Stimulated activated CD4-positive, alpha-beta T cell treated with anti-CD3 and anti-CD28 coated beads, TNF-alpha, amount 100 ng/mL, for 1 hour (primary cell): ENCODE data around the gene BLMH.
"Not testable (repeated sequence)": the region's sequence is repeated elsewhere in the genome, so short reads cannot be mapped to it uniquely, and the experiment has no call there.

Experiments
- DNase-seq, 3 donors: peaks; one replicate each; pipeline ENCODE4 v3.0.0-alpha.2; 2020; ENCODE audit warnings: low read depth in 3 of 3, low spot score in 1 of 3

Gene BLMH

DNA sequence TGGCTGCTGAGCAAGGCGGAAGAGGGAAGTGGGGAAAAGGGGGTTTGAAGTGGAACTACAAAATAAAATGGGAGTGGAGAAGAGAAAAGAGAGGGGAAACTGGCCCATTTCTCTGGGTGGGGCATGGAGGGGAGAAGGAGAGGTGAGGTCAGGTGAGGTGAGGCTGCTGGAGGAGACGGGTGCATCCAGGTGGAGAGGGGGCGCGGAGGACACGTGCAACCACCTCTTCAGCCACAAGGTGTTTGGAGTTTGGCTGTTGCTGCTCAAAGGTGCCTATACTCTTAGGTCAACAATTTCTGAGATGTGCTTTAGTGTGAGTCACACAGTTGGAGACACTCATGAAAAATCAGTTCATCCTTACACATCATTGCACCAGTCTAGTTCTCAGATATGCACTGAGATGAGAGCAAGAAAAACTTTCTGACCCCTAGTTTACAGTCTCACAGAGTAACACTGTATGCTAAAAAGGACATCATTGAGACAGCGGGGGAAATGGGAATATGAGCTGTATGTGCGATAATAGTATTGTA is 61.1 kb downstream of the BLMH start:
- DNase-seq: no peak

GRCh38 chr17:30230009-30230408 is 61.7 kb downstream of the BLMH start:
- not testable (repeated sequence) for DNase-seq

- no peak for DNase-seq
These were observed 62.7 kb downstream of the BLMH start for GRCh38 chr17:30229012-30229411.

DNA sequence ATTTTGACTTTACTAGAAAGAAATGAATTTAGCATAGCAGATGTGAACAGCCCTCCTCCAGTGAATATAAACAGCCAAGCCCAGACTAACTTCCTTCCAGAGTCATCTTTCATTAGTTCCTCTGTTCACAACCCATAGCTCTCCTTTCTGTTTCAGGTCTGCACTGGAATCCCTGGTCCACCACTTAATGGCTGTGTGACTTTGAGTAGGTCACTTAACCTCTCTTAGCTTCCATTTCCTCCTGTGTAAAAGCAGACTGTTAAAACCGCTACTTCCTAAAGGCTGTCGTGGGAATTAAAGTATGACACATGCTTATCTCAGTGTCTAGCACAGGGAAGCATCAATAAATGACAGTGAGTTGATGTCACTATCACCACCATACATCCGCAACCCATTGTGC is 63.7 kb downstream of the BLMH start:
- no peak for DNase-seq

DNA sequence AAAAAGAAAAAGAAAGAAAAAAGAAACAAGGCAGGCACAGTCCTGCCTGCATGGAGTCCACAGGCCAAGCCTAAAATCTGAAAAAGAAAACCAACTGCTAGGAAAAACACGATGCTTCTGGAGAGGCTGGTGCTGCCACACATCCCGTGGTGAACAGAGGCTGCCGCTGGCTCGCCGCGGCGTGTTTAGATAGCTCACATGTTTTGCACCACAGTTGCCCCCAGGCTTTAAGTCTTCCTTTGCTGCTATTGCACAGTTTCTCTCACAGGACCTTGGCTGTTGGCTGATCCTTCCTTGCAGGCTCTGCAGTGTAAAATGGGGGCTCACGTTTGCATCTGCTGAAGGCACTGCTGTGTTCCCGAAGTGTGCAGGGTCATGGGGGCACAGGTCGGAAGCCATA is 64.9 kb downstream of the BLMH start:
- no peak for DNase-seq

- DNase-seq: no peak
These were observed 65.7 kb downstream of the BLMH start for GRCh38 chr17:30225919-30226553.

GRCh38 chr17:30225112-30225511 is 66.6 kb downstream of the BLMH start:
- no peak for DNase-seq

DNA sequence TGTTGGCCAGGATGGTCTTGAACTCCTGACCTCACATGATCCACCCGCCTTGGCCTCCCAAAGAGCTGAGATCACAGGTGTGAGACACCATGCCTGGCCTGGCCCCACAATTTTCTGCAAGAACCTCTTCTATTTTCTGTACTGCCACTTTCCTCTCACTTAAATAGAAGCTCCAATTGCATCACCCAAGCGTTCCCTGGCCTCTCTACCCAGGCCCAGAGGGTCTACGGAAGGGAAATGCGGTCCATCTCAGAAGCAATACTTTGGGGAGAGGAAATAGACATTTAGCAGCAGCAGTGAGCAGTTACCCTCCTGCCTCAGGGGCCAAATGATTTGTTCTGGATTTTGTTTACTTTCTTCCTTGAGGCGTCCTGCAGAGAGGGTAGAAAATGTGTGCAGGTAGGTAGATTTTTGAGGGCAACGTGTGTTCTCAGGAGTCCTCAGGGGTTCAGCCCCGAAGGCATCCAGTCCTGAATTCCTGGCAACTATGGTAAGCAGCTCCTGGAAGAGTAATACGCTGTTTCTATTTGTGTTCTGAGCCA is 67.3 kb downstream of the BLMH start:
- DNase-seq: no peak

DNA sequence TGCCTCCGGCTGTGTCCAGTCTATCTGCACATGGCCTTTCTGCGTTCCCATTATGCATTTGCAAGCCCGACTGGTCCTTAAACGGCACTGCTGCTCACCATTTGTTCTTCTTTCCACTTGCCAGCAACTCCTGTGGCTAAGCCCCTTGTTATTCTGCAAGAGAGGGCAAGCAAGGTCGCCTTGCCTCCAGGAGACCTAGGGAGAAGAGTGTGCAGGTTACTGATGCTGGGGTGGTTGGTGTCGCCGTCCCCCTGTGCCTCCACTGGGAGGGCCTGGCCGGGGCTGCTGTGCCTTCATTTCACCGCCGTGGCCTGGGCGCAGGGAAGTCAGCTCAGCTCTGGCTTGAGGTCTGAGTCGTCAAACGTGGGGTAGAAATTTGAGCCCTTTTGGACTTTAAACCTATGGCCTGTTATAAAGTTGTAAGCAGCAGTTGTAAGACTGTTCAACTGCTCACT is 69.0 kb downstream of the BLMH start:
- no peak for DNase-seq

DNA sequence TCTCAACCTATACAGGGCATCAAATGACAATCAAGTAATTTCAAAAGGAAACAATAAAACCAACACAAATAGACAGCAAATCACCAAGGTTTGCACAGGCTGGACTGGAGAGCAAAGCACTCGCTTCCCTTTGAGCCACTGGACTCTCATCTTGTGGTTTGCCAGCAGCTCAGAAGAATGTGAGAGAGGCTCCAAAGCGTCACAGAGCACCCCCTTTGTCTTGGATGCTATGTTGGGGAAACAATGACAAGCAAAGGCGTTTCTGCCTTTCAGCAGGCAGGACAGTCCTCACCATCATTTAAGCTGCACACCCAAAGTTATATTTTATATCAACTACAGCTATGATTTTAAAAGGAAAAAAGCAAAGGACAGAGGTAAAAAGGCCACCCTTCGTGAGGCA is 69.5 kb downstream of the BLMH start:
- no peak for DNase-seq

DNA sequence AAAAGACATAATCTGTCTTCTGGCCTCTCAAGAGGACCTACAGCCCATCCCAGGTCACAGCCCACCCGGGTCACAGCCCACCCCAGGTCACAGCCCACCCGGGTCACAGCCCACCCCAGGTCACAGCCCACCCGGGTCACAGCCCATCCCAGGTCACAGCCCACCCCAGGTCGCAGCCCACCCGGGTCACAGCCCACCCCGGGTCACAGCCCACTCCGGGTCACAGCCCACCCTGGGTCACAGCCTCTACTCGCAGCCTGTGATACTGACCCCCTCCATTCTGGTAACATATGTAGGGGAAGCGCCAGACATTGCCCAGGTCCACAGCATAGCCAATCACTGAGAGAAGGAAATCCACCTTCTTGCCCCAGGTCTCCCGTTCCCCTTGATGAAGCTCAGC is 70.4 kb downstream of the BLMH start:
- DNase-seq: no peak

DNA sequence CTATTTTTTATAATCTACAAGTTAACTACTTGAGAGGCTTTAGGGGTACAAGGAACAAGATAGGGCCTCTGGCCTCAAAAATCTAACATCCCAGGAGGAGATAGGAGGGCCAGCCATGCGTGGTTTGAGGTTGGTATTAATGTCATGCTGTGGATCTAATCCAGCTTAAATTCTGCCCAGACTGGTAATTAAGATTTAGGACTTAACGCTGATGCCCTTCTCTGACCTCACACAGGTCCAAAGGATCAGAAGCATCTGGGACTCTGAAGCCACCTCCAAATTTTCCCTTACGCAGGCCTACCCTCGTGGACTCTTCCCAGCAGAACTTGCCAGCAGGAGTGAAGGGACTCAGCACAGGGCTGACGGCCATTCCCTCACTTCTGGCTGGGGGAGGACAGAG is 71.3 kb downstream of the BLMH start:
- no peak for DNase-seq

- DNase-seq: no peak
These were observed 71.9 kb downstream of the BLMH start for GRCh38 chr17:30219833-30220232.

DNA sequence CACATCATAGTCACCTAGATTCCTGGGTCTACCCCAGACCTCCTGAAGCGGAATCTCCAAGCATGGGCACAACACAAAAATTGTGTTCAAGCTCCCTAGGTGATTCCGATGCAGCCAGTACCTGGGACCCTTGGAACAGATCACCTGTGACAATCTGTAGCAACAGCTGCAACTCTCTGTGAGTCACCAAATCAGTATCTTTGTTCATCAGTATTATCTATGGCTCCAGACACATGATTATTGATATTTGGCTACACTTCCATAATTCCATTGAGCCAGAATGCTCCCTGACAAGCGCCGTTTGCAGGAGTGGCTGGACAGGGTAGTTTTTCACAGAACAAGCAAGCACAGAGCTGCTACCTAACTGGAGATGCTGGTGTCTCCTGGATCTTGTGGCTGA is 72.4 kb downstream of the BLMH start:
- no peak for DNase-seq

DNA sequence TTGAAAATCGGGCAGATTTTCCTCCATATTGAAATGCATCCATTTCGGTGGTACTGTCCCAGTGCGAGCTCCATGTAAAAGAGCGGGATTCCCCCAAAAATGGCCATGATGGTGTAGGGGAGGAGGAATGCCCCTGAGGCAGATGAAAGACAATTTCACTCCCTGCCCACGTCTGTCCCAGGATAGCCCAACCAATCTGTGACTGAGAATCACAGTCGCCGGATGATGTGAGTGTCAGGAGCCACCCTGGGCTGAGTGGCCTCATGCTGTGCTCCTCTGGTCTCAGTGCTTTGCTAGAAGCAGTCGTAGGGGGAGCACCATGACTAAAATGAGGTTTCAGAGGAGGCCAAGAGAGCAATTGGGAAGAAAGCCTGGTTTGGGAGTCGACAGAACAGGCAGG is 72.9 kb downstream of the BLMH start:
- no peak for DNase-seq

DNA sequence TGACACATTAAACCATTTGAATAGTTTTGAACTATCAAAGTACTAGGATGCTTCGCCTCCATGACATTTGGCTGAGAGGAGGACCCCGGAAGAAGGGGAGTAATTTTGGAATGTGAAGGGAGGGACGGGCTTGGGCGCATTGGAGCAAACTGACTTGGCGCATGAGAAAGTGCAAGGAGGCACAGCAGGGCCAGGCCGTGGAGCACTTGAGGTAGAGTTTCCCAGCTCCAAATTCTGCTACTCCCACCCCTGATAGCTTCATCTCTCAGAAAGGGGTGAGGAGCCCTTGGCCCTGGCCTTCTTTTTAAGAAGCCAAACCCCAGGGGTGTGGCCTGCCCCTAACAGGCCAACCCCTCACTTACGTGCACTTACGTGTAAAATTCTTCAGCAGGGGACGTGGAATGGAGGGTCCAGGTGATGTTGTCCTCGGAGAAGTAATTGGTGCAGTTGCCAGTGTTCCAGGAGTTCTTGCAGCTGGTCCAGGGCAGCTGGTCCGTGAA is 73.9 kb downstream of the BLMH start:
- DNase-seq: no peak

- DNase-seq: no peak
These were observed 74.7 kb downstream of the BLMH start for GRCh38 chr17:30217054-30217453.

DNA sequence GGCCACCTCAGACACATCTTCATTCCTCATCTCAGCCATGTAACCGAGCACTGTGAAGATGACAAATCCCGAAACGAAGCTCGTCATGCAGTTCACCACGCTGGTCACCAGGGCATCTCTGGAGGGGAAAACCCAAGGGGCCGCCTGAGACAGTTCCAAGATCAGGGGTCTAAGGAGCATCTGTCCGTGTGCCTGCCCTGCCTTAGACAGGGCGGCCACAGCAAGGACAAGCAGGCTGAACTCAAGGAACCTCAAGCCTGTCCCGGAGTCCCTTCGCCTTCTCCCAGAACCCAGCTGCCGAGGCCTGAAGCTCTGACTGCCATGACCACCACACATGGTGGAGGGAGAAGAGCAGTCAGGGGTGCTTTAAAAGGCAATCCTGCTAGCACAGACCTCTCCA is 79.0 kb downstream of the BLMH start:
- no peak for DNase-seq

DNA sequence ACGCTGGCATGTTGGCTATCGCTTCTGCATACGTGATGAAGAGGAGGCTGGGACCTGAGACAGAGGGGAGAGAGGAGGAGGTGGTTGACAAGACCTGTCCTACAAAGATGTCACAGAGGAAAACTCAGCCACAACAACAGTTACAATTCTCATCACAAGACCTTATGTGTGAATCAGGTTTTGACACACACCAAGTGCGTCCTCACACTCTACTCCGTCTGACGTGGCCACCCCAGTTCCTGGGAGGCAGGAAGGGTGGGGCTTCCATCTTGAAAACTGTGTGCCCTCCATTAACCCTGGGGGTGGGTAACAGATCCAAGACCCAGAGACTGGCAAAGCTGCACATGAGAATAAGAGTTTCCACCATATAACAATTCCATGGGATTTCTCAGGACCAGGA is 80.4 kb downstream of the BLMH start:
- no peak for DNase-seq

DNA sequence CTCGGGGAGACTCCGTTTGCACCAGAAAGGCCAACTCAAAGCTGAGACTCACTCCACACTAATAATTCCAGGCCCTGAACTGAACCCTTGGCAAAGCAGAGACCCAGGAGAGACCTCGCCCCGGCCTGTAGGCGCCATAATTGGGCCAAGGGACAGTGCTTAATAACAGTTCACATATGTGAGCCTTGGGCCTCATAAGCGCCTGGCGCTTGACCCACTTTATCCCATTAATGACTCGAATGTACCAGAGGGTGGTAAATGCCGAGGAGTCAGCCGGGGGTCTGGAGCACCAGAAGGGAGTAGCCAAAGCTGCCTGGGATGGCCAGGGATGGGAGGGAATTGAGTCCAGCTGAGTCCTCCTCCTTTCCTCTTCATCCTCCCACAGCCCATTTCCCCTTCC is 80.8 kb downstream of the BLMH start:
- no peak for DNase-seq

- no peak for DNase-seq
These were observed 81.4 kb downstream of the BLMH start for GRCh38 chr17:30210366-30210765.

DNA sequence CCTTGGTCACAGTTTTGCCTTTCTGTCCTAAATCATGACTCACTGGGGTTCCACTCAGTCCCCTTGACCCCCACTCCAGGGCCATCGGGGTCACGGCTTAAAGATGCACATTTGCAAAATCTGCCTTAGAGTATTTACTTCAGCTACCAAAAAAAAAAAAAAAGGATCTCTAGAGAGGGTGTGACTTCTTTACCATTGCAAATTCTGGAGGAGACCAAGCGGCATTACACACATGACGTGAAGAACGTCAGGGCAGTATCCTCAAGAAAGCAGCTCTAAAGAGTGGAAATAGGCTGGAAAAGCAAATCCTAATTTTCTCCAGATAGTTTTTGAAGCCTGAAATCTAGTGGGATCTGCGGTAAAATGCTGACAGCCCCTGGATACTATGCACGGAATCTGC is 81.8 kb downstream of the BLMH start:
- DNase-seq: no peak

- DNase-seq: no peak
These were observed 83.5 kb downstream of the BLMH start for GRCh38 chr17:30208214-30208613.
